IMR-90 (cell line): ENCODE results near the gene UBL7. TPM values are rescaled to one million over a fixed set of nuclear protein-coding genes. Genes with fewer than 3 reads are reported as not detected.
A peak's percentile ranks its signal among the peaks of the same experiment; 100 is the strongest.

Experiments
- ATAC-seq: fragments of 200-7000 bp; cut with Tn5 transposase; 2 replicates; pipeline ENCODE4 v1.9.1; 2020; ENCODE audit warnings: low read depth, mild to moderate bottlenecking, moderate library complexity
- BruUV-seq: library from RNA; stranded (reverse); fragments of 400-500 nt; replicated peaks from 2 replicates; lab custom pipeline; 2021; lab: Mats Ljungman, UMichigan
- CTCF ChIA-PET: fragments of 300-600 bp; formaldehyde crosslinking; extraction: SDS; loops from one replicate; lab custom pipeline; 2021; ENCODE audit warnings: antibody characterized with exemption; lab: Yijun Ruan, JAX
- POLR2A ChIA-PET: fragments of 300-600 bp; sonication (Branson Sonifier 250); formaldehyde crosslinking; loops from one replicate; lab custom pipeline; 2022; ENCODE audit warnings: antibody characterized with exemption; ENCODE audit not compliant: unreplicated experiment; lab: Charles Lee
- DNase-seq: peaks from one replicate; pipeline ENCODE4 v3.0.0; 2013
- H2AFZ ChIP-seq: replicated peaks from 2 replicates; pipeline ENCODE3; 2013; ENCODE audit warnings: low read length, mild to moderate bottlenecking; ENCODE audit not compliant: poor library complexity
- H2AK5ac ChIP-seq: 2 replicates; pipeline ENCODE4 v1.6.1; 2013; ENCODE audit warnings: low read depth, low read length, inconsistent platforms
- H2AK9ac ChIP-seq: replicated peaks from 2 replicates; pipeline ENCODE3; 2013; ENCODE audit warnings: mild to moderate bottlenecking, low read depth, low read length, moderate library complexity; ENCODE audit not compliant: poor library complexity
- H2BK120ac ChIP-seq: 2 replicates; pipeline ENCODE4 v1.6.1; 2013; ENCODE audit warnings: low read depth, low read length, inconsistent platforms
- H2BK15ac ChIP-seq: 3 replicates; pipeline ENCODE4 v1.6.1; 2013; ENCODE audit warnings: low read depth, low read length, inconsistent platforms
- H2BK20ac ChIP-seq: 2 replicates; pipeline ENCODE4 v1.6.1; 2013; ENCODE audit warnings: low read depth, mild to moderate bottlenecking, inconsistent platforms, low read length, moderate library complexity
- H2BK5ac ChIP-seq: 2 replicates; pipeline ENCODE4 v1.6.1; 2013; ENCODE audit warnings: mild to moderate bottlenecking, low read depth, low read length, inconsistent platforms; ENCODE audit not compliant: poor library complexity, severe bottlenecking
- H3K14ac ChIP-seq: replicated peaks from 2 replicates; pipeline ENCODE4 v1.6.1; 2013; ENCODE audit warnings: low read depth, low read length, inconsistent platforms
- H3K18ac ChIP-seq: 2 replicates; pipeline ENCODE4 v1.6.1; 2013; ENCODE audit warnings: low read depth, low read length, control low read depth
- H3K23ac ChIP-seq: 2 replicates; pipeline ENCODE4 v1.6.1; 2013; ENCODE audit warnings: low read depth, low read length, inconsistent platforms
- H3K27ac ChIP-seq: 2 replicates; pipeline ENCODE4 v1.5.1; 2013; ENCODE audit warnings: mild to moderate bottlenecking, control low read depth, low read length; ENCODE audit not compliant: insufficient read depth
- H3K27me3 ChIP-seq: 2 replicates; pipeline ENCODE4 v1.6.1; 2013; ENCODE audit warnings: low read length; ENCODE audit not compliant: control insufficient read depth, insufficient read depth
- H3K36me3 ChIP-seq: 2 replicates; pipeline ENCODE4 v1.6.1; 2013; ENCODE audit warnings: low read length, mixed read lengths; ENCODE audit not compliant: control insufficient read depth, insufficient read depth
- H3K4ac ChIP-seq: 2 replicates; pipeline ENCODE4 v1.6.1; 2013; ENCODE audit warnings: low read depth, low read length, inconsistent platforms
- H3K4me1 ChIP-seq: 2 replicates; pipeline ENCODE4 v1.6.1; 2013; ENCODE audit warnings: low read length, mixed read lengths; ENCODE audit not compliant: control insufficient read depth, insufficient read depth
- H3K4me2 ChIP-seq: 2 replicates; pipeline ENCODE4 v1.6.1; 2013; ENCODE audit warnings: low read depth, mild to moderate bottlenecking, control low read depth, low read length, moderate library complexity
- H3K4me3 ChIP-seq: 2 replicates; pipeline ENCODE4 v1.5.1; 2013; ENCODE audit warnings: low read depth, mild to moderate bottlenecking, control low read depth, low read length, moderate library complexity; ENCODE audit not compliant: insufficient read depth
- H3K56ac ChIP-seq: 2 replicates; pipeline ENCODE4 v1.6.1; 2013; ENCODE audit warnings: low read length, inconsistent platforms; ENCODE audit not compliant: insufficient read depth; ENCODE audit errors: extremely low read depth
- H3K79me1 ChIP-seq, 2 experiments: 2 replicates each; pipeline ENCODE4 v1.6.1; 2013; ENCODE audit warnings: low read length in 2 of 2, inconsistent platforms in 1 of 2, low read depth in 1 of 2
- H3K9ac ChIP-seq: 2 replicates; pipeline ENCODE4 v1.6.1; 2013; ENCODE audit warnings: low read depth, low read length, control low read depth
- H3K9me1 ChIP-seq: 2 replicates; pipeline ENCODE4 v1.6.1; 2013; ENCODE audit warnings: low read length, inconsistent platforms; ENCODE audit not compliant: insufficient read depth
- H3K9me3 ChIP-seq: 2 replicates; pipeline ENCODE4 v1.6.1; 2013; ENCODE audit warnings: low read length; ENCODE audit not compliant: control insufficient read depth, insufficient read depth
- H4K20me1 ChIP-seq: 2 replicates; pipeline ENCODE4 v1.6.1; 2013; ENCODE audit warnings: low read length, inconsistent platforms; ENCODE audit not compliant: insufficient read depth
- H4K5ac ChIP-seq: 2 replicates; pipeline ENCODE4 v1.6.1; 2013; ENCODE audit warnings: mild to moderate bottlenecking, low read depth, low read length, control low read depth
- H4K8ac ChIP-seq, 2 experiments: 2 replicates each; pipeline ENCODE4 v1.6.1; 2013; ENCODE audit warnings: low read depth in 2 of 2, low read length in 2 of 2, control low read depth in 1 of 2, inconsistent platforms in 1 of 2
- H4K91ac ChIP-seq: 2 replicates; pipeline ENCODE4 v1.6.1; 2013; ENCODE audit warnings: low read depth, low read length, inconsistent platforms; ENCODE audit not compliant: insufficient read depth
- BHLHE40 ChIP-seq: fragments of 150-350 bp; IDR thresholded peaks from 2 replicates; pipeline ENCODE4 v1.6.1; 2016; ENCODE audit warnings: mild to moderate bottlenecking, low read depth, low read length
- CEBPB ChIP-seq: IDR thresholded peaks from 2 replicates; pipeline ENCODE4 v1.6.1; 2012; ENCODE audit warnings: low read depth, low read length, improper control_type of control experiment
- CHD1 ChIP-seq: IDR thresholded peaks from 2 replicates; pipeline ENCODE4 v1.6.1; 2012; ENCODE audit warnings: low read depth, low read length, improper control_type of control experiment
- CTCF ChIP-seq: conservative IDR thresholded peaks from 2 replicates; pipeline ENCODE4 v1.5.1; 2012; ENCODE audit warnings: mild to moderate bottlenecking, low read depth, low read length, improper control_type of control experiment
- FOS ChIP-seq: fragments of 150-350 bp; IDR thresholded peaks from 2 replicates; pipeline ENCODE4 v1.6.1; 2016; ENCODE audit warnings: low read depth, low read length
- MAFK ChIP-seq: IDR thresholded peaks from 2 replicates; pipeline ENCODE4 v1.6.1; 2012; ENCODE audit warnings: low read depth, low read length, improper control_type of control experiment
- MAZ ChIP-seq: IDR thresholded peaks from 2 replicates; pipeline ENCODE4 v1.6.1; 2012; ENCODE audit warnings: low read depth, mild to moderate bottlenecking, low read length, improper control_type of control experiment, moderate library complexity, borderline replicate concordance
- MXI1 ChIP-seq: IDR thresholded peaks from 2 replicates; pipeline ENCODE4 v1.6.1; 2012; ENCODE audit warnings: low read depth, mild to moderate bottlenecking, low read length, moderate library complexity, borderline replicate concordance
- NFE2L2 ChIP-seq: fragments of 150-350 bp; IDR thresholded peaks from 2 replicates; pipeline ENCODE4 v1.6.1; 2016; ENCODE audit warnings: low read depth, mild to moderate bottlenecking, low read length
- POLR2A ChIP-seq: IDR thresholded peaks from 2 replicates; pipeline ENCODE4 v1.6.1; 2012; ENCODE audit warnings: mild to moderate bottlenecking, low read depth, low read length
- RAD21 ChIP-seq: IDR thresholded peaks from 2 replicates; pipeline ENCODE4 v1.6.1; 2012; ENCODE audit warnings: low read length, improper control_type of control experiment
- RFX5 ChIP-seq: IDR thresholded peaks from 2 replicates; pipeline ENCODE4 v1.8.0; 2012; ENCODE audit warnings: low read depth, mild to moderate bottlenecking, low read length, moderate library complexity
- SMC3 ChIP-seq: fragments of 150-350 bp; IDR thresholded peaks from 2 replicates; pipeline ENCODE4 v1.6.1; 2016; ENCODE audit warnings: low read depth, mild to moderate bottlenecking, antibody characterized with exemption, low read length, moderate library complexity
- USF2 ChIP-seq: fragments of 150-350 bp; IDR thresholded peaks from 2 replicates; pipeline ENCODE4 v1.6.1; 2017; ENCODE audit warnings: mild to moderate bottlenecking, antibody characterized with exemption, low read length, low read depth
- WGBS, 2 experiments: methylation state at CpG; one replicate each; pipeline versions ENCODE4 v1.1.5 to v1.1.7; 2013; ENCODE audit warnings: missing lambda C conversion rate in 2 of 2; ENCODE audit not compliant: insufficient read length in 1 of 2; ENCODE audit errors: extremely low coverage in 2 of 2; 5-methylcytosine and 5-hydroxymethylcytosine counted together
- dilution Hi-C: fragments of 300-500 bp; cut with HindIII; formaldehyde crosslinking; loops from one replicate; pipeline ENCODE4 v1.14.3; 2018; ENCODE audit warnings: low sequenced_read_pairs; ENCODE audit not compliant: unreplicated experiment
- in situ Hi-C: fragments of 300-500 bp; cut with MboI; formaldehyde crosslinking; loops from 3 replicates; pipeline ENCODE4 v1.14.3; 2019; ENCODE audit warnings: low sequenced_read_pairs, inconsistent platforms, mixed read lengths
- intact Hi-C: fragments of 100-400 bp; cut with micrococcal nuclease; formaldehyde crosslinking; loops from 2 replicates; pipeline ENCODE4 v1.10.0; 2022
- polyA plus RNA-seq, 3 experiments: library from polyadenylated mRNA; depleted of rRNA; stranded (reverse); fragments of >200 nt; gene quantifications; 2 replicates each; pipeline ENCODE4 v1.2.3, GENCODE V29; 2012; ENCODE audit warnings: low replicate concordance in 1 of 3
- total RNA-seq: library from RNA; depleted of rRNA; stranded (reverse); fragments of >200 nt; gene quantifications from 2 replicates; pipeline ENCODE4 v1.2.3, GENCODE V29; 2012

Gene UBL7
- total and polyA plus RNA-seq, 2 of the 4 experiments (the other 2 are of a cell fraction): 68.1 to 78.4 TPM

GRCh38 chr15:74399100-74399499 lies 61.9 kb downstream of the UBL7 start (continued):
- TF ChIP-seq MAFK (no peak), FOS (no peak), SMC3 (no peak), RAD21 (no peak), CHD1 (no peak), POLR2A (no peak; the same call in 1 of the 2 replicates), NFE2L2 (no peak)

GRCh38 chr15:74398183-74398582 lies 62.8 kb downstream of the UBL7 start:
- intact Hi-C loops: no loop called here
- Histone ChIP-seq H3K4me3 (no peak overlapping the region), H3K4me2 (no peak overlapping the region), H3K9me3 (no peaks in the 10 kb centered on the region), H2BK20ac (peak overlapping the region; percentile 85), H2BK120ac (peak overlapping the region; percentile 76; the same call in 1 of the 2 replicates), H3K4ac (peak overlapping the region; percentile 96), H4K20me1 (no peaks in the 10 kb centered on the region), H4K8ac (peak overlapping the region; percentile 52 to 89; a peak in 3 of 4 replicates), H3K9ac (no peak overlapping the region), H3K4me1 (peaks cover 38% of the 10 kb centered on the region), H2BK5ac (peak overlapping the region; percentile 93), H3K23ac (peak overlapping the region; percentile 48; the same call in 1 of the 2 replicates), H2BK15ac (peak overlapping the region; percentile 86; the same call in 2 of the 3 replicates), H3K27ac (no peak overlapping the region; the same call in 1 of the 2 replicates), H3K9me1 (peaks cover 37% of the 10 kb centered on the region), H3K56ac (no peak overlapping the region), H3K27me3 (no peaks in the 10 kb centered on the region), H2AK5ac (peak overlapping the region; percentile 92), H3K18ac (no peak overlapping the region), H3K36me3 (no peaks in the 10 kb centered on the region), H4K5ac (no peak overlapping the region), H3K79me1 (peaks cover 0 to 30% of the 10 kb centered on the region in 2 experiments; a peak in 3 of 4 replicates), H2AK9ac (peak overlapping the region; percentile 97), H3K14ac (peak overlapping the region; percentile 14), H4K91ac (peak overlapping the region; percentile 76; the same call in 1 of the 2 replicates), H2AFZ (peak overlapping the region; percentile 79)
- TF ChIP-seq NFE2L2: no peak
- no peak for TF ChIP-seq BHLHE40
- TF ChIP-seq RFX5: no peak
- TF ChIP-seq MXI1: no peak
- no peak for TF ChIP-seq MAZ
- no peak for TF ChIP-seq FOS
- no peak for TF ChIP-seq POLR2A
- TF ChIP-seq RAD21: no peak
- TF ChIP-seq SMC3: no peak
- no peak for TF ChIP-seq CEBPB
- TF ChIP-seq USF2: no peak
- no peak for TF ChIP-seq CHD1
- no peak for TF ChIP-seq CTCF
- in situ Hi-C loops: no loop called here
- no TSS peak for BruUV-seq
- POLR2A ChIA-PET: no interaction called here
- dilution Hi-C loops: no loop called here
- ATAC-seq (no peak), DNase-seq (no peak)
- 100% methylated on average over 2 of the region's 5 CpGs; no CpG with 5 or more reads in 1 of the 2 experiments for WGBS, 2 experiments
- CTCF ChIA-PET: no interaction called here
